GM23248 (cell line): ENCODE data around the gene HSD17B3.

Experiments used
- EZH2 ChIP-seq: fragments of 200-600 bp; sonication (generic); IDR thresholded peaks from 2 replicates; pipeline ENCODE4 v1.6.1; 2018; ENCODE audit warnings: antibody characterized with exemption, mild to moderate bottlenecking; ENCODE audit not compliant: insufficient read depth, poor library complexity, severe bottlenecking
- EZH2phosphoT487 ChIP-seq: fragments of 200-600 bp; sonication (generic); IDR thresholded peaks from 2 replicates; pipeline ENCODE4 v1.6.1; 2018; ENCODE audit warnings: antibody characterized with exemption, moderate library complexity, mild to moderate bottlenecking, low read depth; ENCODE audit not compliant: insufficient read depth

GRCh38 chr9:96192710-96193109, 109.3 kb downstream of the HSD17B3 start:
- TF ChIP-seq EZH2 (no peak), EZH2phosphoT487 (no peak)
